Measurements from ENCODE around the gene CTNNA1.

The CTNNA1 gene

GRCh38 chr5:138890644-138891043 is 137.4 kb downstream of the CTNNA1 start (continued):
- TF ChIP-seq ZNF354C (tag by site-specific recombination; IDR thresholded peaks at IDR 0.05; ENCODE audit: borderline replicate concordance, low read depth): no peak

- Histone ChIP-seq H3K9me3 (ENCODE audit: control insufficient read depth, insufficient read depth, low read depth, low read length) (no peaks in the 10 kb centered on the region), H3K4me3 (ENCODE audit: low read depth, low read length) (no peak overlapping the region), H3K27ac (ENCODE audit: extremely low read depth, low read depth, low read length) (no peak overlapping the region), H3K36me3 (ENCODE audit: control insufficient read depth in 2 of 2, insufficient read depth in 1 of 2, low read length in 2 of 2) (peaks cover under 1 to 12% of the 10 kb centered on the region in 2 experiments; a peak in 2 of 3 replicates), H3K4me1 (ENCODE audit: control insufficient read depth, insufficient read depth, low read length) (no peaks in the 10 kb centered on the region)
- ChIA-PET POLR2A (no interaction called here), CTCF (no interaction called here)
- no peak for TF ChIP-seq ZNF701 (tag by site-specific recombination; IDR thresholded peaks at IDR 0.05)
Measured at GRCh38 chr5:138895918-138896317, 142.7 kb downstream of the CTNNA1 start.

- ChIA-PET CTCF (no interaction called here), POLR2A (no interaction called here)
- TF ChIP-seq ZNF677 (tag by site-specific recombination; IDR thresholded peaks at IDR 0.05) (no peak), TSHZ1 (tag by site-specific recombination; IDR thresholded peaks at IDR 0.05; ENCODE audit: borderline replicate concordance) (no peak), HOXA7 (CRISPR knock-in tag; IDR thresholded peaks at IDR 0.05; ENCODE audit: borderline replicate concordance) (no peak), PRDM1 (tag by site-specific recombination; IDR thresholded peaks at IDR 0.05) (no peak), ZFP37 (tag by site-specific recombination; IDR thresholded peaks at IDR 0.05) (no peak)
Measured at GRCh38 chr5:138898299-138898698, 145.1 kb downstream of the CTNNA1 start.

GRCh38 chr5:138898742-138899141 is 145.5 kb downstream of the CTNNA1 start:
- CTCF ChIA-PET: interaction anchor here (0.5 to 0.8 kb wide), 2 partner anchors 20 to 96 kb away, joined by 3 read pairs; no protein-coding TSS in a partner anchor
- H3K4me1 ChIP-seq (ENCODE audit: control insufficient read depth, insufficient read depth, low read length): no peaks in the 10 kb centered on the region
- POLR2A ChIA-PET: no interaction called here
- no peaks in the 10 kb centered on the region for H3K9me3 ChIP-seq (ENCODE audit: control insufficient read depth, insufficient read depth, low read depth, low read length)
- peaks cover 3 to 15% of the 10 kb centered on the region in 2 experiments; a peak in 2 of 3 replicates for H3K36me3 ChIP-seq (ENCODE audit: control insufficient read depth in 2 of 2, insufficient read depth in 1 of 2, low read length in 2 of 2)
- no peak for TF ChIP-seq ZNF555 (tag by site-specific recombination; conservative IDR thresholded peaks at IDR 0.05)
- TF ChIP-seq CTCF (tag by site-specific recombination; IDR thresholded peaks at IDR 0.05): no peak
- TF ChIP-seq SP2 (tag by site-specific recombination; IDR thresholded peaks at IDR 0.05): no peak
- no peak for TF ChIP-seq ZNF184 (tag by site-specific recombination; IDR thresholded peaks at IDR 0.05)
- TF ChIP-seq ZNF558 (tag by site-specific recombination; IDR thresholded peaks at IDR 0.05): no peak
- no peak for TF ChIP-seq SP7 (tag by site-specific recombination; IDR thresholded peaks at IDR 0.05)
- no peak for TF ChIP-seq PBX3 (CRISPR knock-in tag; IDR thresholded peaks at IDR 0.05)
- no peak for TF ChIP-seq GLIS1 (tag by site-specific recombination; IDR thresholded peaks at IDR 0.05)
- no peak for TF ChIP-seq ZNF658 (tag by site-specific recombination; IDR thresholded peaks at IDR 0.05)
- TF ChIP-seq HIC1 (tag by site-specific recombination; IDR thresholded peaks at IDR 0.05): no peak
- no peak for TF ChIP-seq ZNF175 (tag by site-specific recombination; IDR thresholded peaks at IDR 0.05)
- TF ChIP-seq ZNF37A (tag by site-specific recombination; IDR thresholded peaks at IDR 0.05): no peak
- no peak overlapping the region for H3K27ac ChIP-seq (ENCODE audit: extremely low read depth, low read depth, low read length)
- H3K4me3 ChIP-seq (ENCODE audit: low read depth, low read length): no peak overlapping the region

More at GRCh38 chr5:138898299-138898698, 145.1 kb downstream of the CTNNA1 start:
- Histone ChIP-seq H3K36me3 (ENCODE audit: control insufficient read depth in 2 of 2, insufficient read depth in 1 of 2, low read length in 2 of 2) (peaks cover 3 to 10% of the 10 kb centered on the region in 2 experiments; a peak in 2 of 3 replicates), H3K4me1 (ENCODE audit: control insufficient read depth, insufficient read depth, low read length) (no peaks in the 10 kb centered on the region), H3K9me3 (ENCODE audit: control insufficient read depth, insufficient read depth, low read depth, low read length) (no peaks in the 10 kb centered on the region), H3K27ac (ENCODE audit: extremely low read depth, low read depth, low read length) (no peak overlapping the region), H3K4me3 (ENCODE audit: low read depth, low read length) (no peak overlapping the region)

All from HEK293 (cell line).